Measurements from ENCODE around the gene HECW1. TPM values are rescaled to one million over a fixed set of nuclear protein-coding genes. Genes with fewer than 3 reads are reported as not detected.

Gene HECW1
- total RNA-seq, 2 donors from 2014 or later: 0.04 TPM; not detected in 1

DNA sequence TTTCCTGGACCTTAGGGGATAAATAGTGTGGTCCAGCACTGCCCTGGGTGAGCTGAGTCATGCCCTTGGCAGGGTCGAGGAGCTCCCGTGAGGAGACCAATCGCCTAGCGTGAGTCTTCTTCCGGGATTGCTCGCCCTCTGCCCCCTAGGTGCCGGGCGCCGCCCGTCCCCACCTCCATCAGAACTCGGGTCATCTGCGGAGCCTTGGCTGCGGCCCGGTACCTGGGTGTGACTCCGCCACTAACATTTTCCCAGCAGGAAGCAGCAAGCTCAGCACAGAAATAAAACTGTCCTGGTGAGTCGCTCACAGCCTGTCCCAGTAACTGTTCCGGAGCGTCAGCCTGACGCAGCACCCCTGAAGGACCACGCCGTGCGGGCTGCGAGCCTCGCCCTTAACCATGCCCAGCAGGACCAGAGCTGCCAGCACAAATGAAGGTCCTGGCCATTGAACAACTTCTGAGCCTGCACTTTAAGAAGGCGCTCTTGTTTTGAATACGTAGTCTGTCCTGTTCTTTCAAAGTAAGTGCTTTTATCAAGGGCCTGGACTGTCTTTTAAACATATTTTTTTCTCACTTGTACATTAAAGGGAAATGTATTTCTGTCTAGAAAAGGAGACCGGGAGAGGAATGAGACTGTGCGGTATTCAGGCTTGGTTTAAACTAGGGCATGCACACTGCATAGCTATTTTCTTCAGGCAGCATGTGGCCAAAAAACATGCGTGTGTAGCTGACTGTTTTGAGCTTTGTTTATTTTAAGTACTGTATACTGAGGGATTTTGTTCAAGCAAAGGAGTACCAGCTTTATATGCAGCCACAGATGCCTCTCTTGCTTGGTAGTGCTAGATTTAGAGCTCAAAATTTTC is 136.7 kb downstream of the HECW1 start:
- Histone ChIP-seq H3K27ac (no peak overlapping the region), H3K27me3 (no peaks in the 10 kb centered on the region), H3K9me3 (no peaks in the 10 kb centered on the region), H3K4me3 (no peak overlapping the region), H3K36me3 (no peaks in the 10 kb centered on the region), H3K4me1 (no peaks in the 10 kb centered on the region)
- DNase-seq (ENCODE audit: low spot score): no peak
- TF ChIP-seq, protein P1, sequence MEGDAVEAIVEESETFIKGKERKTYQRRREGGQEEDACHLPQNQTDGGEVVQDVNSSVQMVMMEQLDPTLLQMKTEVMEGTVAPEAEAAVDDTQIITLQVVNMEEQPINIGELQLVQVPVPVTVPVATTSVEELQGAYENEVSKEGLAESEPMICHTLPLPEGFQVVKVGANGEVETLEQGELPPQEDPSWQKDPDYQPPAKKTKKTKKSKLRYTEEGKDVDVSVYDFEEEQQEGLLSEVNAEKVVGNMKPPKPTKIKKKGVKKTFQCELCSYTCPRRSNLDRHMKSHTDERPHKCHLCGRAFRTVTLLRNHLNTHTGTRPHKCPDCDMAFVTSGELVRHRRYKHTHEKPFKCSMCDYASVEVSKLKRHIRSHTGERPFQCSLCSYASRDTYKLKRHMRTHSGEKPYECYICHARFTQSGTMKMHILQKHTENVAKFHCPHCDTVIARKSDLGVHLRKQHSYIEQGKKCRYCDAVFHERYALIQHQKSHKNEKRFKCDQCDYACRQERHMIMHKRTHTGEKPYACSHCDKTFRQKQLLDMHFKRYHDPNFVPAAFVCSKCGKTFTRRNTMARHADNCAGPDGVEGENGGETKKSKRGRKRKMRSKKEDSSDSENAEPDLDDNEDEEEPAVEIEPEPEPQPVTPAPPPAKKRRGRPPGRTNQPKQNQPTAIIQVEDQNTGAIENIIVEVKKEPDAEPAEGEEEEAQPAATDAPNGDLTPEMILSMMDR (IDR thresholded peaks at IDR 0.05): no peak

DNA sequence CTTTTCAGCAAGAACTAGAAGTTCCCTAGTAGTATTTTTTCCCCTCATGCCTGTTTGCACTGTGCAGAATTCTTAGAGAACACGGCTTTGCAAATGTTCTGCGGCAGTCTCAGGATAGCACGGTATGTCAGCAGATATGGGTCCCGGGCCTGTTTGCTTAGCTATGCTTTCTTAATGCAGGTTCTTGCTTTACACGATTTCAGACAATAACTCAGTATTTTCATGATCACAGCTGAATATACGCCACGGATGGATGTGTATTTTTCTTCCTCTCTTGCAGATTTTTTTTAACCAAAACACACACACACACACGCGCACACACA is 137.3 kb downstream of the HECW1 start:
- H3K4me3 ChIP-seq: no peak overlapping the region
- TF ChIP-seq, protein P1 (IDR thresholded peaks at IDR 0.05): no peak
- H3K36me3 ChIP-seq: no peaks in the 10 kb centered on the region
- no peak for DNase-seq (ENCODE audit: low spot score)
- no peaks in the 10 kb centered on the region for H3K4me1 ChIP-seq
- no peaks in the 10 kb centered on the region for H3K27me3 ChIP-seq
- H3K9me3 ChIP-seq: no peaks in the 10 kb centered on the region
- H3K27ac ChIP-seq: no peak overlapping the region

DNA sequence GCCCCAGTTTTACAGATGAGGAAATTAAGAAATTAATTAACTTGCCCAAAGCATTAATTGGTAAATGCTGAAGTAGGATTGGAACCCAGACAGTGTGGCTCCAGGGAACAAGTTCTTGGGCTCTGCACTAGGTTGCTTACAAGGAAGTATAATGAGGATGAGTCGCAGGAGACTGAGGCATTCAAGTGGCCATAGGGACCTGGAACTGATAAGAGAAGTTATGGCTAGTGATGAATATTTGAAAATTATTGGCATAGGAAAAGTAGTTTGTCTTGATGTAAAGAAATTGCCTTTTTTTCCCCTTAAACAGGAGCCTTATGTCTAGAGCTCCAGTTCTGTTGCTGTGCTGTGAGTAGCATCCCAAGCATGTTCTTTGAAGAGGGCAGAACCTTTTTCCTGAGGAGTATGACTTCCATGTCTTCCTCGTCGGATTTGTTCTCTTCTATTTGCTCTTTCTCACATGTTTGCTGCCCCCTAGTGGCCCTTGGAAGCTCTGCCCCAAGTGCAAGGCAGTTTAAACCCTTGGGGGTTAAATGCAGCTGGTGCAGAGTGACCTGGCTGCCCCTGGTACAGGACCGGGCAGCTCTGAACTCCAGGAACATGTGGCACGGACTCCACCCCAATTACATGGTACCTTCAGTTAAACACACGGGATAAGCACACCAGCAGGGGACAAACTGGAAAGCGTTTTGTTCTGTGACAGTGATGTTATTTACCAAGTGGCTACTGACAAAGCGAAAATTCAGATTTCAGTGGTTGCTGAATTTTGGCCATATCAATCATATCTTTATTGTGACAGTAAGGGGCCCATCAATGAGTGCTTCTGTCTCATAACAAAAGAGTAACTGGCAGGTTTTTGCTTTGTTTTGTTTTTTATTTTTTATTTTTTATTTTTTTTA is 148.8 kb downstream of the HECW1 start:
- H3K27ac ChIP-seq: no peak overlapping the region

DNA sequence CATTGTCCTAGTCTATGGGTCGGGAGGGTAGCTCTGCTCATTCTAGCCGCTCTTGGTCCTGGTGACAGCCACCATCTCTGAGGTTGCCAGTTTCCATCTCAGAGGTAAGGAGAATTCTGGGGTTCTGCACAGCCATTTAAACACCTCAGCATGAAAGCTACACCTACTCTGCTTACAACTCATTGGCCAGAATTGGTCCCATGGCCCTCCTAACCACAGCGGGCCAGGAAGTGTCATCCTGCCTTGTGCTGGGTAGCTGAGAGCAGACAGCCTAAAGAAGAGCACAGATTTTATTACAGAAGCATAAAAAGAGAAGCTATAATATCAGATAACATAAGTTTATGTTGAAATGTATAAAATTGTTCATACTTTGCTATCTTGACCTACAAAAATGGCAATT is 152.7 kb downstream of the HECW1 start:
- Histone ChIP-seq H3K4me1 (no peaks in the 10 kb centered on the region), H3K9me3 (no peaks in the 10 kb centered on the region), H3K4me3 (no peak overlapping the region), H3K27ac (no peak overlapping the region), H3K27me3 (no peaks in the 10 kb centered on the region), H3K36me3 (no peaks in the 10 kb centered on the region)
- DNase-seq (ENCODE audit: low spot score): no peak
- TF ChIP-seq, protein P1 (IDR thresholded peaks at IDR 0.05): no peak

More for the DNA sequence above, 148.8 kb downstream of the HECW1 start:
- peak; percentile 62 for DNase-seq (ENCODE audit: low spot score)
- Histone ChIP-seq H3K27me3 (no peaks in the 10 kb centered on the region), H3K36me3 (no peaks in the 10 kb centered on the region), H3K9me3 (no peaks in the 10 kb centered on the region), H3K4me1 (no peaks in the 10 kb centered on the region), H3K4me3 (no peak overlapping the region)
- TF ChIP-seq, protein P1 (IDR thresholded peaks at IDR 0.05): peak; percentile 82 to 95

DNA sequence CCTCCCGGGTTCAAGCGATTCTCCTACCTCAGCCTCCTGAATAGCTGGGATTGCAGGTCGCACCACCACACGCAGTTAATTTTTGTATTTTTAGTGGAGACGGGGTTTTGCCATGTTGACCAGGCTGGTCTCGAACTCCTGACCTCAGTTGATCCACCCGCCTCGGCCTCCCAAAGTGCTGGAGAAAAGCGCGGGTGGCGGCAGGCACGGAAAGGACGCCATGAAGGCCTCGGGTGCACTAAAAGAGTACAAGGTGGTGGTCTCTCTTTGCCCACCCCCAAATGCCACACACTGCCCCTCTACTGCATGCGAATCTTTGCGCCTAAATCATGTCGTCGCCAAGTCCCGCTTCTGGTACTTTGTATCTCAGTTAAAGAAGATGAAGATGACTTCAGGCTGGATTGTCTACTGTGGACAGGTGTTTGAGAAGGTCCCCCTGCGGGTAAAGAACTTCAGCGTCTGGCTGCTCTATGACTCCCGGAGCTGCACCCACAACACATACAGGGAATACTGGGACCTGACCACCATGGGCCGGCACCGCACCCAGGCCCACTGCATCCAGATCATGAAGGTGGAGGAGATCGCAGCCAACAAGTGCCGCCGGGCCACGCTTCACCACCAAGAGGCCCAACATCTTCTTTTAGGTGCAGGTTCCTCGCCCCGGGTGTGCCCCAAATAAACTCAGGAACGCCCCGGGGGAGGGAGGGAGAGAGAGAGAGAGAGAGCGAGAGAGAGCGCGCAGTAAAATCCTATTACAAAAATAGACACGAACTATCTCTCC is 161.7 kb downstream of the HECW1 start:
- Histone ChIP-seq H3K9me3 (no peaks in the 10 kb centered on the region), H3K4me1 (no peaks in the 10 kb centered on the region), H3K36me3 (no peaks in the 10 kb centered on the region), H3K27ac (no peak overlapping the region), H3K4me3 (no peak overlapping the region), H3K27me3 (no peaks in the 10 kb centered on the region)
- DNase-seq (ENCODE audit: low spot score): no peak
- TF ChIP-seq, protein P1 (IDR thresholded peaks at IDR 0.05): no peak

All from right atrium auricular region (tissue), 2 donors.